Measurements from ENCODE around the gene CAMK1D. TPM values are rescaled to one million over a fixed set of nuclear protein-coding genes. Genes with fewer than 3 reads are reported as not detected.

The CAMK1D gene
- total RNA-seq, 1 experiment from 2014 or later = 6.3 TPM

DNA sequence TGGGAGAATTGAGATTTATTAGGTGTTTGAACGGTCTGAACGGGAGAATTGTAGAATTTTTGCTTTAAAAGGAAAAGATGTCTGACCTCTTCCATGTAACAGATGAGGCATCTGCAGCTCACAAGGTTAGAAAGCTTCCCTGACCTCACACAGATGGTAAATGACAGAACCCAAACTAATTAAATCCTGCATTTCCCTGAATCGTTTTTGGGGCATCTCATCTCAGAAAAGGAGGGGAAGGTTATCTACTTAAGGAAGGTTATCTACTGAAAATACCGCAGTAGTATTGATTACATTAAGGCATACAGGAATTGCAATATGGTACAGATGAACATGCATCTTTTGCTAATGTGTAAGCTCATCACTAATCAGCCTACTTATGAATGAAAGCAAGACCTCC is 373.9 kb downstream of the CAMK1D start:
- H3K4me1 Mint-ChIP-seq = peaks cover 11 to 12% of the 10 kb centered on the region in 2 experiments
- H2AFZ ChIP-seq (ENCODE audit: low read length) = no peak overlapping the region
- H3K4me1 ChIP-seq (ENCODE audit: insufficient read depth, low read length) = no peaks in the 10 kb centered on the region; the same call in 1 of the 2 replicates
- no peak overlapping the region for H3K27ac Mint-ChIP-seq
- no peak overlapping the region for H4K91ac ChIP-seq (ENCODE audit: insufficient read length, low read depth, low read length)
- H3K27me3 ChIP-seq (ENCODE audit: insufficient read depth, low read length) = no peaks in the 10 kb centered on the region
- H2BK5ac ChIP-seq (ENCODE audit: insufficient read length, low read length) = no peak overlapping the region
- H2AK5ac ChIP-seq (ENCODE audit: insufficient read length, low read length) = no peak overlapping the region
- no peak overlapping the region for H3K4me2 ChIP-seq (ENCODE audit: insufficient read depth, insufficient read length, low read length)
- H4K8ac ChIP-seq (replicated peaks; ENCODE audit: insufficient read length, low read depth, low read length) = no peak overlapping the region
- H3K79me2 ChIP-seq (ENCODE audit: insufficient read depth, low read length) = no peaks in the 10 kb centered on the region
- no peaks in the 10 kb centered on the region for H3K9me3 ChIP-seq (ENCODE audit: control insufficient read depth, low read depth, low read length)
- no peak overlapping the region for H3K4me3 Mint-ChIP-seq
- DNase-seq = no peak
- TF ChIP-seq, protein P1, sequence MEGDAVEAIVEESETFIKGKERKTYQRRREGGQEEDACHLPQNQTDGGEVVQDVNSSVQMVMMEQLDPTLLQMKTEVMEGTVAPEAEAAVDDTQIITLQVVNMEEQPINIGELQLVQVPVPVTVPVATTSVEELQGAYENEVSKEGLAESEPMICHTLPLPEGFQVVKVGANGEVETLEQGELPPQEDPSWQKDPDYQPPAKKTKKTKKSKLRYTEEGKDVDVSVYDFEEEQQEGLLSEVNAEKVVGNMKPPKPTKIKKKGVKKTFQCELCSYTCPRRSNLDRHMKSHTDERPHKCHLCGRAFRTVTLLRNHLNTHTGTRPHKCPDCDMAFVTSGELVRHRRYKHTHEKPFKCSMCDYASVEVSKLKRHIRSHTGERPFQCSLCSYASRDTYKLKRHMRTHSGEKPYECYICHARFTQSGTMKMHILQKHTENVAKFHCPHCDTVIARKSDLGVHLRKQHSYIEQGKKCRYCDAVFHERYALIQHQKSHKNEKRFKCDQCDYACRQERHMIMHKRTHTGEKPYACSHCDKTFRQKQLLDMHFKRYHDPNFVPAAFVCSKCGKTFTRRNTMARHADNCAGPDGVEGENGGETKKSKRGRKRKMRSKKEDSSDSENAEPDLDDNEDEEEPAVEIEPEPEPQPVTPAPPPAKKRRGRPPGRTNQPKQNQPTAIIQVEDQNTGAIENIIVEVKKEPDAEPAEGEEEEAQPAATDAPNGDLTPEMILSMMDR (conservative IDR thresholded peaks at IDR 0.05) = no peak
- H3K36me3 Mint-ChIP-seq (ENCODE audit: insufficient read depth in 1 of 3, low read depth in 3 of 3) = no peaks in the 10 kb centered on the region
- H2BK12ac ChIP-seq (ENCODE audit: insufficient read length, low read depth, low read length) = no peak overlapping the region
- no peaks in the 10 kb centered on the region for H3K9me3 Mint-ChIP-seq
- no peak overlapping the region for H3T11ph ChIP-seq (ENCODE audit: low read length)
- H4K20me1 ChIP-seq (ENCODE audit: control insufficient read depth, insufficient read depth, insufficient read length) = no peaks in the 10 kb centered on the region
- H4K5ac ChIP-seq (ENCODE audit: insufficient read length, low read depth, low read length) = no peak overlapping the region
- H2BK120ac ChIP-seq (ENCODE audit: low read depth, low read length, poor library complexity, severe bottlenecking) = no peak overlapping the region
- H3K18ac ChIP-seq (ENCODE audit: insufficient read length, low read depth, low read length) = no peak overlapping the region
- H2BK15ac ChIP-seq (ENCODE audit: low read depth, low read length) = no peak overlapping the region
- H3K23me2 ChIP-seq (ENCODE audit: insufficient read length, low read depth, low read length, poor library complexity, severe bottlenecking) = no peaks in the 10 kb centered on the region
- no peak overlapping the region for H3K14ac ChIP-seq (ENCODE audit: insufficient read depth, low read length)
- H3K4ac ChIP-seq (ENCODE audit: low read depth, low read length) = no peak overlapping the region
- H3K79me1 ChIP-seq (ENCODE audit: insufficient read depth, low read depth, low read length, poor library complexity, severe bottlenecking) = no peaks in the 10 kb centered on the region
- H3K9ac ChIP-seq (ENCODE audit: extremely low read depth, insufficient read length, low read length) = no peak overlapping the region
- no peaks in the 10 kb centered on the region; the same call in 1 of the 2 replicates for H3K27me3 Mint-ChIP-seq (ENCODE audit: low read depth)
- H2BK20ac ChIP-seq (ENCODE audit: low read depth, low read length, poor library complexity, severe bottlenecking) = no peak overlapping the region
- H3K23ac ChIP-seq (ENCODE audit: insufficient read length, low read depth, low read length) = no peak overlapping the region
- no peak overlapping the region for H3K27ac ChIP-seq (ENCODE audit: insufficient read length, low read depth, low read length)
- no peak overlapping the region for H3K56ac ChIP-seq (ENCODE audit: insufficient read length, low read depth, low read length)
- 100% methylated on average over 2 of the region's 4 CpGs for WGBS (ENCODE audit: extremely low coverage, insufficient read length, low lambda C conversion rate)

Measured in H9 (cell line).